GM19468 (cell line): ENCODE results near the gene DIS3.
"Not testable (repeated sequence)": the region's sequence is repeated elsewhere in the genome, so short reads cannot be mapped to it uniquely, and the experiment has no call there.

Source experiments
- ATAC-seq: cut with Tn5 transposase; IDR thresholded peaks from one replicate; pipeline ENCODE4 v1.9.1; 2021; ENCODE audit warnings: mild to moderate bottlenecking, moderate library complexity, moderate number of reproducible peaks; ENCODE audit not compliant: unreplicated experiment; ENCODE audit errors: extremely low read depth

DIS3 gene

GRCh38 chr13:72781451-72782439 is at the start of gene DIS3, which contains the start of gene PIBF1:
DIS3 (minus strand) TSS chr13:72781900; CDS start chr13:72781832, 68 bp downstream.
PIBF1 (plus strand) TSS chr13:72782133; CDS start chr13:72783470, 1,337 bp downstream.
- ATAC-seq = peak; percentile 100

- ATAC-seq = no peak
Observed at GRCh38 chr13:72823724-72824123, 42.0 kb upstream of the DIS3 start.

- ATAC-seq = no peak
Observed at GRCh38 chr13:72823081-72823480, 41.4 kb upstream of the DIS3 start.

GRCh38 chr13:72820898-72821279 is 39.2 kb upstream of the DIS3 start:
- no peak for ATAC-seq

GRCh38 chr13:72820156-72820897 is 38.6 kb upstream of the DIS3 start:
- ATAC-seq = no peak

GRCh38 chr13:72808917-72809500 is 27.3 kb upstream of the DIS3 start:
- ATAC-seq = no peak

- not testable (repeated sequence) for ATAC-seq
Observed at GRCh38 chr13:72806514-72806913, 24.8 kb upstream of the DIS3 start.

GRCh38 chr13:72805676-72806346 is 24.1 kb upstream of the DIS3 start:
- ATAC-seq = no peak

- ATAC-seq = no peak
Observed at GRCh38 chr13:72804301-72804700, 22.6 kb upstream of the DIS3 start.

GRCh38 chr13:72798817-72799216 is 17.1 kb upstream of the DIS3 start:
- ATAC-seq = no peak

- ATAC-seq = no peak
Observed at GRCh38 chr13:72792640-72793039, 10.9 kb upstream of the DIS3 start.

GRCh38 chr13:72788831-72789230 is 7.1 kb upstream of the DIS3 start:
- ATAC-seq = no peak

- not testable (repeated sequence) for ATAC-seq
Observed at GRCh38 chr13:72784679-72785078, 3.0 kb upstream of the DIS3 start.

- ATAC-seq = no peak
Observed at GRCh38 chr13:72782717-72783116, 1.0 kb upstream of the DIS3 start.

- no peak for ATAC-seq
Observed at GRCh38 chr13:72774019-72774418, 7.7 kb downstream of the DIS3 start.

- ATAC-seq = no peak
Observed at GRCh38 chr13:72763411-72763810, 18.3 kb downstream of the DIS3 start.

- ATAC-seq = no peak
Observed at GRCh38 chr13:72760189-72760588, 21.5 kb downstream of the DIS3 start.

- no peak for ATAC-seq
Observed at GRCh38 chr13:72757792-72758535, 23.7 kb downstream of the DIS3 start.

GRCh38 chr13:72754111-72754510 is 27.6 kb downstream of the DIS3 start:
- no peak for ATAC-seq
